Neural progenitor cell (in vitro differentiated cells): ENCODE data around the gene ERBB4.

Experiments used
- EZH2 ChIP-seq: fragments of 200-600 bp; sonication (generic); IDR thresholded peaks from 2 replicates; pipeline ENCODE4 v1.6.1; 2017; ENCODE audit warnings: antibody characterized with exemption, mild to moderate bottlenecking, moderate library complexity
- EZH2phosphoT487 ChIP-seq: fragments of 200-600 bp; sonication (generic); IDR thresholded peaks from 2 replicates; pipeline ENCODE4 v1.6.1; 2017; ENCODE audit warnings: antibody characterized with exemption
- TF ChIP-seq, protein P1 (sequence below): fragments of 200-600 bp; sonication (generic); IDR thresholded peaks from 2 replicates; pipeline ENCODE4 v1.5.1; 2017; ENCODE audit warnings: antibody characterized with exemption, mild to moderate bottlenecking

DNA sequence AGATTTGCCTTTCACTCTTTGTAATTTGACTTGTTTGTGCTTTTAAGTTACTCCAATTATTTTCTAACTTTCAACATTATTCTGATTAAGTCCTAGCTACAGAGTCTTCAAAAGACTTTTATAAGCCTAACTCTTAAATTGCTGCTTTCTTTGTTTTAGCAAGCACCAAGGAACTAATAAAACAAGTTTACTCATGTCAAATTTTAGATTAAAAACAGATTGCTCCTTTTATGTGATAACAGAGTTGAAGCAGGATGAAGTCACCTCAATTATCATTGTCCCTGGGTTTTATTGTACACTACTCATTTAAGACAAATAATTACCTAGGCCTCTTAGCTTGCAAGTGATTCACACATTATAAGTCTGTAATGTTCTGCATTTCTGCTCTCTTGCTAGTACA is 678.4 kb downstream of the ERBB4 start:
- TF ChIP-seq, protein P1, sequence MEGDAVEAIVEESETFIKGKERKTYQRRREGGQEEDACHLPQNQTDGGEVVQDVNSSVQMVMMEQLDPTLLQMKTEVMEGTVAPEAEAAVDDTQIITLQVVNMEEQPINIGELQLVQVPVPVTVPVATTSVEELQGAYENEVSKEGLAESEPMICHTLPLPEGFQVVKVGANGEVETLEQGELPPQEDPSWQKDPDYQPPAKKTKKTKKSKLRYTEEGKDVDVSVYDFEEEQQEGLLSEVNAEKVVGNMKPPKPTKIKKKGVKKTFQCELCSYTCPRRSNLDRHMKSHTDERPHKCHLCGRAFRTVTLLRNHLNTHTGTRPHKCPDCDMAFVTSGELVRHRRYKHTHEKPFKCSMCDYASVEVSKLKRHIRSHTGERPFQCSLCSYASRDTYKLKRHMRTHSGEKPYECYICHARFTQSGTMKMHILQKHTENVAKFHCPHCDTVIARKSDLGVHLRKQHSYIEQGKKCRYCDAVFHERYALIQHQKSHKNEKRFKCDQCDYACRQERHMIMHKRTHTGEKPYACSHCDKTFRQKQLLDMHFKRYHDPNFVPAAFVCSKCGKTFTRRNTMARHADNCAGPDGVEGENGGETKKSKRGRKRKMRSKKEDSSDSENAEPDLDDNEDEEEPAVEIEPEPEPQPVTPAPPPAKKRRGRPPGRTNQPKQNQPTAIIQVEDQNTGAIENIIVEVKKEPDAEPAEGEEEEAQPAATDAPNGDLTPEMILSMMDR: no peak
- no peak for TF ChIP-seq EZH2phosphoT487
- no peak for TF ChIP-seq EZH2
